Endodermal cell (in vitro differentiated cells): ENCODE results near the gene LRP5. TPM values are rescaled to one million over a fixed set of nuclear protein-coding genes. Genes with fewer than 3 reads are reported as not detected.
A peak's percentile ranks its signal among the peaks of the same experiment; 100 is the strongest.

Experiments
- DNase-seq: peaks from one replicate; pipeline ENCODE4 v3.0.0-alpha.2; 2017
- H3K27ac ChIP-seq: 2 replicates; pipeline ENCODE4 v1.5.1; 2013; ENCODE audit warnings: mild to moderate bottlenecking, low read depth, low read length, moderate library complexity
- H3K27me3 ChIP-seq: 2 replicates; pipeline ENCODE4 v1.6.1; 2013; ENCODE audit warnings: mild to moderate bottlenecking, low read length, moderate library complexity; ENCODE audit not compliant: insufficient read depth, control insufficient read depth, poor library complexity, severe bottlenecking
- H3K36me3 ChIP-seq: 2 replicates; pipeline ENCODE4 v1.7.0; 2013; ENCODE audit warnings: mild to moderate bottlenecking, low read length, moderate library complexity; ENCODE audit not compliant: control insufficient read depth, insufficient read depth
- H3K4me1 ChIP-seq: one replicate; pipeline ENCODE4 v1.7.0; 2013; ENCODE audit warnings: low read length; ENCODE audit not compliant: control insufficient read depth, insufficient read depth
- H3K4me3 ChIP-seq: 2 replicates; pipeline ENCODE4 v1.5.1; 2013; ENCODE audit warnings: mild to moderate bottlenecking, low read length, moderate library complexity
- H3K9ac ChIP-seq: 2 replicates; pipeline ENCODE4 v1.6.1; 2013; ENCODE audit warnings: mild to moderate bottlenecking, low read length, moderate library complexity; ENCODE audit not compliant: poor library complexity, severe bottlenecking; ENCODE audit errors: extremely low read depth
- H3K9me3 ChIP-seq: 2 replicates; pipeline ENCODE4 v1.6.1; 2013; ENCODE audit warnings: mild to moderate bottlenecking, low read length, moderate library complexity; ENCODE audit not compliant: control insufficient read depth
- H3K27ac Mint-ChIP-seq: 2 replicates; pipeline ENCODE4 v1.8.0; 2020; ENCODE audit warnings: mixed read lengths
- H3K27me3 Mint-ChIP-seq: 2 replicates; pipeline ENCODE4 v1.8.0; 2021; ENCODE audit warnings: mild to moderate bottlenecking, mixed read lengths; ENCODE audit not compliant: insufficient read depth
- H3K36me3 Mint-ChIP-seq: 2 replicates; pipeline ENCODE4 v1.8.0; 2020; ENCODE audit warnings: low read depth, mixed read lengths
- H3K4me1 Mint-ChIP-seq: 2 replicates; pipeline ENCODE4 v1.8.0; 2020; ENCODE audit warnings: mixed read lengths
- H3K4me3 Mint-ChIP-seq: 2 replicates; pipeline ENCODE4 v1.8.0; 2020; ENCODE audit warnings: mild to moderate bottlenecking, moderate library complexity, mixed read lengths
- H3K9me3 Mint-ChIP-seq: 2 replicates; pipeline ENCODE4 v1.8.0; 2020; ENCODE audit warnings: mild to moderate bottlenecking, mixed read lengths
- WGBS, 2 experiments: methylation state at CpG; one replicate each; pipeline versions ENCODE4 v1.1.5 to v1.1.7; 2013; ENCODE audit warnings: missing lambda C conversion rate in 2 of 2, mixed read lengths in 1 of 2; ENCODE audit not compliant: insufficient coverage in 1 of 2, insufficient read length in 1 of 2; 5-methylcytosine and 5-hydroxymethylcytosine counted together
- total RNA-seq, 2 donors: library from RNA; stranded (reverse); fragmentation: NEBNext Ultra II Directional in 1 of 2; extraction: Animal tissue kit (Norgen Biotek cat#: 25700) in 1 of 2; gene quantifications; 2 replicates in 1 of 2; 3 replicates in 1 of 2; pipeline ENCODE4 v1.2.1, GENCODE V29; 2021
- TF ChIP-seq, protein P1 (sequence below): fragments of 200-600 bp; sonication (generic); conservative IDR thresholded peaks from 2 replicates; pipeline ENCODE4 v1.5.0; 2021; ENCODE audit warnings: antibody characterized with exemption, mild to moderate bottlenecking

Gene LRP5
- total RNA-seq, 2 donors from 2014 or later, result 58.2 to 64.1 TPM

- peaks cover 2% of the 10 kb centered on the region for H3K36me3 Mint-ChIP-seq
- WGBS, 2 experiments, result 4 to 13% methylated on average over 5 to 19 of the region's 19 CpGs
- H3K36me3 ChIP-seq, result no peaks in the 10 kb centered on the region
- no peaks in the 10 kb centered on the region for H3K27me3 ChIP-seq
- peak overlapping the region; percentile 56 for H3K9ac ChIP-seq
- H3K9me3 Mint-ChIP-seq, result no peaks in the 10 kb centered on the region
- TF ChIP-seq, protein P1, sequence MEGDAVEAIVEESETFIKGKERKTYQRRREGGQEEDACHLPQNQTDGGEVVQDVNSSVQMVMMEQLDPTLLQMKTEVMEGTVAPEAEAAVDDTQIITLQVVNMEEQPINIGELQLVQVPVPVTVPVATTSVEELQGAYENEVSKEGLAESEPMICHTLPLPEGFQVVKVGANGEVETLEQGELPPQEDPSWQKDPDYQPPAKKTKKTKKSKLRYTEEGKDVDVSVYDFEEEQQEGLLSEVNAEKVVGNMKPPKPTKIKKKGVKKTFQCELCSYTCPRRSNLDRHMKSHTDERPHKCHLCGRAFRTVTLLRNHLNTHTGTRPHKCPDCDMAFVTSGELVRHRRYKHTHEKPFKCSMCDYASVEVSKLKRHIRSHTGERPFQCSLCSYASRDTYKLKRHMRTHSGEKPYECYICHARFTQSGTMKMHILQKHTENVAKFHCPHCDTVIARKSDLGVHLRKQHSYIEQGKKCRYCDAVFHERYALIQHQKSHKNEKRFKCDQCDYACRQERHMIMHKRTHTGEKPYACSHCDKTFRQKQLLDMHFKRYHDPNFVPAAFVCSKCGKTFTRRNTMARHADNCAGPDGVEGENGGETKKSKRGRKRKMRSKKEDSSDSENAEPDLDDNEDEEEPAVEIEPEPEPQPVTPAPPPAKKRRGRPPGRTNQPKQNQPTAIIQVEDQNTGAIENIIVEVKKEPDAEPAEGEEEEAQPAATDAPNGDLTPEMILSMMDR, result no peak
- no peaks in the 10 kb centered on the region for H3K27me3 Mint-ChIP-seq
- H3K4me1 ChIP-seq, result no peaks in the 10 kb centered on the region
- H3K4me3 ChIP-seq, result peak overlapping the region; percentile 96
- H3K27ac ChIP-seq, result peak overlapping the region; percentile 36
- no peaks in the 10 kb centered on the region for H3K9me3 ChIP-seq
- H3K27ac Mint-ChIP-seq, result peak overlapping the region; percentile 92
- H3K4me3 Mint-ChIP-seq, result peak overlapping the region; percentile 86
- no peak for DNase-seq
- H3K4me1 Mint-ChIP-seq, result peaks cover 25% of the 10 kb centered on the region
These were observed 1.3 kb downstream of the LRP5 start for GRCh38 chr11:68313574-68314202.

GRCh38 chr11:68314203-68315170 lies 2.1 kb downstream of the LRP5 start:
- Mint-ChIP-seq H3K27ac (peak overlapping the region; percentile 92), H3K36me3 (peaks cover 2% of the 10 kb centered on the region), H3K4me3 (peak overlapping the region; percentile 86), H3K9me3 (no peaks in the 10 kb centered on the region), H3K27me3 (no peaks in the 10 kb centered on the region), H3K4me1 (peaks cover 25% of the 10 kb centered on the region)
- no peak overlapping the region for H3K27ac ChIP-seq
- H3K4me1 ChIP-seq, result no peaks in the 10 kb centered on the region
- peak; percentile 80 for DNase-seq
- WGBS, 2 experiments, result 39 to 49% methylated on average over 19 to 27 of the region's 27 CpGs
- peak overlapping the region; percentile 56 for H3K9ac ChIP-seq
- H3K36me3 ChIP-seq, result no peaks in the 10 kb centered on the region
- H3K4me3 ChIP-seq, result peak overlapping the region; percentile 96
- no peaks in the 10 kb centered on the region for H3K9me3 ChIP-seq
- H3K27me3 ChIP-seq, result no peaks in the 10 kb centered on the region
- TF ChIP-seq, protein P1, result no peak

DNA sequence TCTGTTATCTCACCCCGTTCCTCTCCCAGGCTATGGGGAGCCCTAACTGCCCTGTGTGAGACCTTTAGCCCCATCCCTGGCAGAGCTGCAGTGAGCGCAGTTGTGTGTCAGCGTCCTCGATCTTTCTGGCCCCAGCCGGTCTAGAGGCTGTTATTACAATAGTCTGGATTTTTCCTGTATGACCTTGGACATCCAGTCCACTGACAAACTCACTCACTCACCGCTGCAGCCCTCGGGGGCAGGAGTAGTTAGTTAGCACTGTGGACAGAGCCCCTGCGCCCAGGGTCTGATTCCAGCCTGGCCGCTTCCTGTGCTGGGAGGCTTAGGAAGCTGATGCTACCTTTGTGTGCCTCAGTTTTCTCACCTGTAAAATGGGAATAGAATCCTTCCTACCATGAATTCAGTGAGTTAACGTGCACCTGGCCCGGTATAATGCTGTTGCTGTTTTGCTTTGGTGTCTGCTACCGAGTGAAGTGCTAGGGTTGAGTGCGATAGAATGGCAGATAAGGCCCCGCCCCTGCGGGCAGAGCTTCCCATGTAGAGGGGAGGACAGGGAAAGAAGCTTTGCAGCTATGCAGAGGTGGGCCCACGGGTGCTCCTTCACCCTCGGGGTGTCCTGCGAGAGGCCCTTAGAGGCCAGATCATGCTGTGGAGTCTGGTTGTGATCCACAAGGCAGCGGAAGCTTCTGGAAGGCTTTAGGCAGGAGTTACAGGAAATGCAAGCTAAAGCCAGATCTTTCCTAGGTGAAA lies 3.0 kb downstream of the LRP5 start:
- Histone ChIP-seq H3K4me3 (peak overlapping the region; percentile 96), H3K9me3 (no peaks in the 10 kb centered on the region), H3K27ac (no peak overlapping the region), H3K36me3 (no peaks in the 10 kb centered on the region), H3K9ac (no peak overlapping the region), H3K4me1 (no peaks in the 10 kb centered on the region), H3K27me3 (no peaks in the 10 kb centered on the region)
- TF ChIP-seq, protein P1, result no peak
- 86 to 88% methylated on average over 9 to 19 of the region's 19 CpGs for WGBS, 2 experiments
- Mint-ChIP-seq H3K36me3 (peaks cover 7% of the 10 kb centered on the region), H3K27ac (peak overlapping the region; percentile 48), H3K4me1 (peaks cover 25% of the 10 kb centered on the region), H3K4me3 (peak overlapping the region; percentile 86), H3K27me3 (no peaks in the 10 kb centered on the region), H3K9me3 (peaks cover 4% of the 10 kb centered on the region)
- no peak for DNase-seq
